Measurements from ENCODE around the gene PCARE. TPM values are rescaled to one million over a fixed set of nuclear protein-coding genes. Genes with fewer than 3 reads are reported as not detected.

The PCARE gene
- not detected for total RNA-seq

GRCh38 chr2:29074411-29074810, at the start of gene PCARE:
Gene PCARE, minus strand, starts transcription at chr2:29074523. Its CDS starts 262 bp downstream, at chr2:29074261.

GRCh38 chr2:29114946-29115609, 40.8 kb upstream of the PCARE start, which contains the start of gene CLIP4:
Gene CLIP4, plus strand, starts transcription at chr2:29115415. Its CDS starts 5,974 bp downstream, at chr2:29121389.

Other genes starting within 250 kb of the PCARE start
- 29.7 TPM for gene TRMT61B, start 204.2 kb downstream of the PCARE start, total RNA-seq
- gene WDR43, start 179.9 kb downstream of the PCARE start, total RNA-seq: 52.6 TPM
- under 0.01 TPM for gene TOGARAM2, start 93.2 kb downstream of the PCARE start, total RNA-seq
- 51.3 TPM for gene CLIP4, start 40.9 kb upstream of the PCARE start, total RNA-seq